Measurements from ENCODE around the gene WSB1.
"Not testable (repeated sequence)": the region's sequence is repeated elsewhere in the genome, so short reads cannot be mapped to it uniquely, and the experiment has no call there.

The WSB1 gene

DNA sequence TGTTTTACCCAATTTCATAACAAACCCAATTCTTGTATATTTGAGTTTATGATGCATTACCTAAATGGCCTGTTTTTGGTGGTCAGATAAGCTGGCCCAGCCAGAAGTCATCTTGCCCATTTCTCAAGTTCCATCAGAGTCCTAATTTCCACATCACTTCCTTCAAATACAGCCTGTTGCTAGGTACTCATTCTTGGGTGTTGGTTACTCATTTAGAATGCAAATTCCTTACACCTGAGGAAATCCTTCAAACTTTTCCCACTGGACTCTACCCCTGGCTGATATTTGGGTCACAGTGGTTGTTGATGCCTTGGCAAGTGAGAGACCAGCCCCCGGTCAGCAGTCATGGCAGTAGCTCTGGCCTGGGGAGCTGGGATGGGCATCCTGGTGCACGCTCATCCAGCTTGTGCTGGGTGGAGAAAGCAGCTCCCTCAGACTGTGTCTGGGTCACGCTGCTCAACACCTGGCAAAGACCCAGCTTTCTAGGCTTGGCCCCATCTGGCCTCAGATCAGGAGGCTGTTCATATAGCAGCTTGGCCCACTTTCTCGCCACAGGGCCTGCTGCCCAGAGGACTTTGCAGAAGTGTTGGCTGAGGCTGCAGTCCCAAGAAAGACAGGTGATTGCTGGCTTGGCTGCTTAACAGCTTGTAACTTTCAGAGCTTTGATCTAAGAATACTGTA is 25.8 kb downstream of the WSB1 start:
- no peak for DNase-seq

DNA sequence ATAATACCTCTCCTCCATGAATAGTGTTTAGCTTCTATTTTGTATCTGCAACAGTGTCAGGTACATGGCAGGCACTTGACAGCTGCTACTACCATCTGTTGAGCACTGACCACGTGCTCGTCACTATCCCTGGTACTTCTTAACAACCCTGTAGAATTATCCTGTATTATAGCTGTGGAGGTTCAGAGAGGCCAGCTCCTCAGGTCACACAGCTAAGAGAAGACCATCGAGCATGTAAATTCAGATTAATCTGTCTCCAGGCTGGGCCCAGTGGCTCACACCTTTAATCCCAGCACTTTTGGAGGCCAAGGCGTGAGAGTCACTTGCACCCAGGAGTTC is 26.3 kb downstream of the WSB1 start:
- no peak for DNase-seq

DNA sequence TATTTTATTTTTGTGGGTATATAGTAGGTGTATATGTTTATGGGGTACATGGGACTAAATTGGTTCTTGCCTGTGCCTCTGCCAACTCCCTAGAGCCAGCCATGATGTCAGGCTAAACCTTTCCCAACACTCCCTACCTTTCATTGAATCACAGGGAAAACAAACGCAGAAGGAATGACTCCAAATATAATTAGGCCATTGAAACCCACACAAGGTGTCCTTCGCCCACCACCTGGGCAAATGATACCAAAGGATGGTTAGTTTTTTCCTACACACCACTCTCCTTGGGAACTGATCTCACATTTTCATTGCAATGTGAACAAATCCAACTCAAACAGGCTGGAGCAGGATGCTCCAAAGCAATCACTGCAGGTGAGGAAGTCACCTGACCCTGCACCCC is 27.5 kb downstream of the WSB1 start:
- no peak for DNase-seq

DNA sequence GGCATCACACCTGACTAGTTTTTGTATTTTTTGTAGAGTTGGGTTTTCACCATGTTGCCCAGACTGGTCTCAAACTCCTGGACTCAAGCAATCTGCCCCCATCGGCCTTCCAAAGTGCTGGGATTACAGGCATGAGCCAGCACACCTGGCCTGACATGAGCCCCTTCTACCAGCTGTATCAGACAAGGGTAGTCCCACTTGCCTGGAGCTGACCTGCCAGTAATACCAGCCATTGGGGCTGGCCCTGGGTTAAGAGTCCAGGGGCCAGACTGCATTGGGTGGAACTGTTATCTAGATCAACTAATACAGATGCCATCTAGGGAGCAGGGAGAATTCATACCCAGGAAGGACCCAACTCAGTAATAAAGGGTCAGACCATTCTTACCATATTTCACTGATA is 28.1 kb downstream of the WSB1 start:
- DNase-seq: no peak

DNA sequence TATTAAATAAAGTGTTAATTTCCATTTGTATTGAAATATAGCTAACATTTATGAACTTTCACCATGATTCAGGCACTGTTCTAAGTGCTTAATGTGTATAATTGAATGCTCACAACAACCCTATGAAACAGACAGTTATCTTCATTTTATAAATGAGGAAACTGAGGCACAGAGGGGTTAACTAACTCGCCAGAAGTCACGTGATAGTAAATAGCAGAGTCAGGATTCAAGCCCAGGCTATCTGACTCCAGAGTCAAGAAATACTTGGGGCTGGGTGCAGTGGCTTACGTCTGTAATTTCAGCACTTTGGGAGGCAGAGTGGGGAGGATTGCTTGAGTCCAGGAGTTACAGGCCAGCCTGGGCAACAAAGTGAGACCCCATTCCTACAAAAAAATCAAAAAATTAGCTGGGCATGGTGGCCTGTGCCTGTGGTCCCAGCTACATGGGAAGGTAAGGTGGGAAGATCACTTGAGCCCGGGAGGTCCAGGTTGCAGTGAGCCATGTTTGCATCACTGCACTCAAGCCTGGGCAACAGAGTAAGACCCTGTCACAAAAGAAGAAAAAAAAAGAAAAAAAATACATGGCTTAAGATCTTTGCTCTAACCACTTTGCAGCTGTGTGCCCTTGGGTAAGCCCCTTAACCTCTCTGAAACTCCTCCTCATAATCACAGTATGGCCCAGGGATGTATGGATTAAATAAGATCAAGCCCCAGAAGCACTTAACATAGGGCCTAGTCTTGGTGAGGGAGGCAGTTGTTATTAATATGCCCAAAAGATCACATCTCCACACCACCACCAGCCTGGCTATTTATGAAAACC is 29.0 kb downstream of the WSB1 start:
- DNase-seq: no peak

DNA sequence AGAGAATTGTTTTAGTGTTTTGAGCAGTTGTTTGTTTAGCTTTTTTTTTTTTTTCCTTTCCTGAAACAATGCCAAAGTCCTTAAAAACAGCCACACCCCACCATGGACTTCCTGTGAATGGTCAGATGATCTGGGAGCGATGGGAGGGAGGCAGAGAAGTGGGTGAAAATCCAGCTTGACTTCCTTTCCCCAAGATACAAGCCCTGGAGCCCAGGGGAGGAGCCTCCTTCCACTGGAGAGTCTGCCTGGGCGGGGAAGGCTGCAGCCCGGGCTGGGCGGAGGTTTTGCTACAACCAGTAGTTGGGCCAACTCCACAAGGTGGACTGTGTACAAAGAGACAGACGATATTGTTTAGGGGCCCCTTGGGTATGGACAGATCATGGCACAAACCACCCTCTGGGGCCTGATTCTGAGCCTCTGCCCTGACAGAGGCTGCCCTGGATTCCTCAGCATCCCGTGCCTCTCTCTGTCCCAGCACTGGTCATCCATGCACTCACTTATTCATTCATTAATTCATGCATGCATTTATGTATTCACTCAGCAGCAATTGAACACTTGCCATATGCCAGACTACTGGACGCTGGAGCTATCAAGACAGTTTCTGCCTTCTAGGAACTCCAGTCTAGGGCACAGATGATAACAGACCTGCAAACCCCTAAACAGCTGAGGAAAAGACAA is 29.8 kb downstream of the WSB1 start:
- no peak for DNase-seq

DNA sequence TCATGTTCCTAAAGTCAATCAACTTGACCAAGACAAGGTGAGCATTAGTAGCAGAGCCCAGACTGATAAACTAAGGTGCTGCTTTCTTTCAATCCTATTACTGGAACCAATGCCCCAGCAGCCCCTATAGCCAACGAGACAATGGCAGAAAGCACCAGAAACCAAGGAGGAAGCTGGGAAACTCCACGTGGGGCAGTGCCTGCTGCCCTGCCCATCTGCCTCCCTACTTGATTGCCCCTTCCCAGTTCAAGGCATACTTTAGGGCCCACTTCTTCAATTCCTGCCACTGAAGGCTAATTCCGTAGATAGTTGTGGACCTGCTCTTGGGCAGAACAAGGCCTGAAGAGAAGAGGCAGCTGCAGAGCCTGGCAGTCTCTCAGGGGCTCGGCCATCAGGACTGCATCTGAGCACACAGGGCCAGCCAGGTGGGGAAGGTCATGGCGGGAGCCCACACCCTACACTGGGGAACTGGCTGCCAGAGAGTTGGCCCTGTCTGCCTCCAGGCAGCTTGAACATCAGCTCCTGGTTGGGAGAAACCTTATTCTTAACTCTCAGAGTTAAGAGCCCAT is 30.9 kb downstream of the WSB1 start:
- DNase-seq: no peak

DNA sequence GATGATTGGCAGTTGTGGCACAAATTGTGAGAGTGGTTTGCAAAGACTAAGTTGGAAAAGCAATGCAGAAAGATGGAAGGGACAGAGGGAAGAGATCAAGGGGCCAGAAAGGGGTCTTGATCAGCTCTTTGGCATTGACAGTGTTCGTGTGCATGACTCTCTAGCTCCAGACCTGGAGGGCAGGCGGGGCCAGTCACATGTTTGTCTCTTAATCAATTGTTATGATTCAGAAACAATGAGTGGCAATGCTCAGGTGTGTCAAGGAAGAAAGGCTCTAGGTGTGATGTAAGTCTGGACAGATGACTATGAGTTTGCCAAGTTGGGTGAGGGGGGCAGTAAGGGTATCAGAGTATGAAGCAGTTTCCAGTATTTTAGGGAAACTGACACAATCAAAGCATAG is 32.1 kb downstream of the WSB1 start:
- DNase-seq: no peak

DNA sequence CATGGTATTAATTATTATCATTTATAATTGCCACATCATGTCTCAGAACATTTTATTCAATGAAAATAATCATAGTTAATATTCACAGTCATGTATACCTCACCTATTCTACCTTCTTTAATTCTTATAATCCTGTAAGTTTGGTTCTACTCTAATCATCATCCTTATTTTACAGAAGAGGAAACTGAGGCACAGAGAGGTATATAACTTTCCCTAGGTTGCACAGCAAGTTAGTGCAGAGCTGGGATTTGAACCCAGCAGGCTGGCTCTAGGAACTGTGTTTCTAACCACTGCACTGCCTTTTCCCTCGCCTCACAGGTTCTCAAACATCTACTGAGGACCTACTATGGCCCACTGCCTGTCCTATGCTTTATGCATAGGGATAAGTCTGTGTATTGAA is 32.7 kb downstream of the WSB1 start:
- no peak for DNase-seq

DNA sequence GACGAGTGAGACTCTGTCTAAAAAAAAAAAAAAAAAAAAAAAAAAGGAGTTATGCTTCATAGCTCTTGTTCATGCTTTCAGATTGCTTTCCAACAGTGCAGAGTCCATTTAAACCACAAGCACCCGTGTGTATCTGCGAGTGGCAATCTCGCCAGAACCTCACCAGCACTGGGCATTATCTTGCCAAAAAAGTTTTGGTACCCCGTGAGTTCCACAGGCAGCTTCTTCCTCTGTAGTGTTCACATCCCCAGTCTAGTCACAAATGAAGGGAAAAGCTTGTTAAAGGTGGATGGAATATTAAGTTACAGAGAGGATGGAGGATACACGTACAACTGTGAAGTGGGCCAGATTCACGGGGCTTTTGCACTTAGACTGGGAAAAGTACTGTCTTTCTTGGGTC is 33.5 kb downstream of the WSB1 start:
- no peak for DNase-seq

DNA sequence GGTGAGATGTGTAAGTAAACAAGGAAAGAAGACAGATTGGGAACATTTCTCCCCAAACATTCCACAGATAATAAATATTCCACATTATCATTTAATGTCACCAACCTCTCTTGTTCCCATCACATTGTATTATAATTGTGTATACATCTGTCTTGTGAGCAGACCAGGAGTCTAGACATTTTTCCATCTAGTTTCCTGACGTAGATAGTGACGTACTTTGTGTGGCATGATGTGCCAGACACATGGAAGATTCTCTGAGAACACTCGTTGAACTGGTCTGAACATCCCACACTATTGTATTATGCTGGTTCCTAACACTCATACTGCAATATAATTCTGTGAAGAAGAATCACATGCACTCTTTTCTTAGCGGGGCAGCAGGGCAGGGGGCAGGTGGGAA is 34.0 kb downstream of the WSB1 start:
- no peak for DNase-seq

DNA sequence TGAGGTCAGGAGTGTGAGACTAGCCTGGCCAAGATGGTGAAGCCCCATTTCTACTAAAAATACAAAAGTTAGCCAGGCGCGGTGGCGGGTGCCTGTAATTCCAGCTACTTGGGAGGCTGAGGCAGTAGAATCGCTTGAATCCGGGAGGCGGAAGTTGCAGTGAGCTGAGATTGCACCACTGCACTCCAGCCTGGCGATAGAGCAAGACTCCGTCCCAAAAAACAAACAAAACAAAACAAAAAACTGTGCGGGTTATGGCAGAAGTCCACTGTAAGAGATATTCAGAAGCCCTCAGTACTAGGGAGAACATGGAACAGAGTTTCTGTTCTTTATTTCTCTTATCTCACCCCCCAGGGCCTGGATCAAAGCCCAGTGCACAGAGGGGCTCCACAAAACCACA is 34.8 kb downstream of the WSB1 start:
- not testable (repeated sequence) for DNase-seq

DNA sequence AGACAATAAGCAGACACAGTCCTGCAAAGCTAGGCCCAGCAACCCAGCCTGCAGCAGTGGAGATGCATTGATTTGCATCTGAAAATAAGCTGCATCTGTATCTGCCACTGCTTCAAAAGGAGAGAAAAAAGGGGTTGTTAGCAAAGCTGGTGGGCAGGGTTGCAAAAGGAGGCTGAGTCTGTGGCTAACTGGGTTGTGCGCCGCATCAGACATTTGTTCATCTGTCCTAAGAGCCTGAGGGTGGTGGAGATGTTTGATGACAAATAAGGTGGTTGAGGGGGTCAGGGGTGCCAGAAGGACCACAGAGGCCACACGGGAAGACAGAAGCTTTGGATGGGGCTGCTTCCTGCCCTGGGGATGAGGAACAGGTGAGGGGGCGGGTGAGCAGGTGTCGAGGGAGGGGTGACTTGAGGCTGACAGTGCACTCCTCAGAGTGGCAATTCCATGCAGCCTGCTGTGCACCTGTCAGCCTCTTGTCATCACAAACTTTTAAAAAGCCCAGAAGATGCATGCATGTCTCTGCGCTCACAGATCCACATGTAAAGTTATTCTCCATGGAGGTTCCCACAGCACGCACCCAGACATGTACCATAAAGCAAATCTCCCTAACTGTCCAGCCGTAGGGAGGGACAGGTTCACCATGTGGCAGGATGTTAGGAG is 35.4 kb downstream of the WSB1 start:
- no peak for DNase-seq

DNA sequence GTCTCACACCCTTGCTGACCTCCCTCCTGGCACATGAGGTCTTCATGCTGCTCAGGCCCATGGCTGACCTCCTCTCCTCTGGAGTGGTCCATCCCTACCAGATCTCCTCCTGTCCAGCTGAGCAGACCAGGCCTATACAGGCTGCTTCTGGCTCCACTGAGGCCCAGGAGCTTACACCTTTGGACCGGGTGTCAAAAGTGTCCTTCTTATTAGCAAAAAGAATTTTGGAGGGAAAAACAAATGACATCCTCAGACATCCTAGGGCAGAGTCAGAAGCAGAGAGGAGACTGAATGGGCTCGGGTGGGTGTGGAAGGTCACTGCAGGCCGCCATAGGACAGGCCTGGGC is 38.1 kb downstream of the WSB1 start:
- no peak for DNase-seq

DNA sequence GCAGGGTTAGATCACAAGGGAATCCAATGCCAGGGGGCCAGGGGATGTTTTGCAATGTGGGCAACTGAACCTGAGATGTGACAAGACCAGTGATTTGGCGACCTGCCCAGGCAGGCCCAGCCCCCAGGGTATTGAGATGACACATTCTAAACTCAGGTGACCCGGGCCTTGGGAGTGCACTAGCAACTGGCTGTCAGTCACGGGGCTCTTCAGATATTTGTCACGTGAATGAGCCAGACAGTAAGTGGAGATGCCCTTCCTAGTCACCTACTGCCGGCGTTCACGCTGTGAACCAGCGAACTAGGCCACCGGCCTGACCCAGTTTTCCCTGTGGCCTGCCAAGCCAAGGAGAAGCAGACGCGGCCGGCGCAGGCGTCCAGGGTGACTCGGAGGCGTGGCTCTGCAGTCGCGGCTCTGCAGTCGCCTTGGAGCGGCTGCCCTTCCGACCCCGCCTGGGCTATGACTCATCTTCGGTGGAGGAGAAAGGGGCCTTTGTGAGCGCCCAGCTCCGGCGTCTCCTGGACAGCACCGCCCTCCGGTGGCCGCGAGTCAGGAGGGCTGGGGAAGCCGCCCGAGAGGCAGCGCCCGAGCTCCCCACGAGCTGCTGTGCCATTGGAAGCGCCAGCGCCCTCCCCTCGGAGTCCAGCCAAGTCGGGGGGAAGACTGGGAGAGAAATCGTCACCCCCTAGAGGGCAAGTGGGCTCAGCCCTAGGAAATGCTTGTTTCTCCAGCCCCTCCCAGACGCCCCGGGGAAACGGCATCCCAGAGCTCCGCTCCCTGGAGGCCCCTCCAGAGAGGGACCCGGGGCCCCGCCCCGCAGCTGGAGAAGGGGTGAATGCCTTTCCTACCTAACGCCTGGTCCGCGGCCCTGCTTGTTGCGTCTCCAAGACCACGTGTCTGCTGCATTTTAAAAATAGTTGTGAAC is 38.8 kb downstream of the WSB1 start:
- DNase-seq: peak; percentile 78

DNA sequence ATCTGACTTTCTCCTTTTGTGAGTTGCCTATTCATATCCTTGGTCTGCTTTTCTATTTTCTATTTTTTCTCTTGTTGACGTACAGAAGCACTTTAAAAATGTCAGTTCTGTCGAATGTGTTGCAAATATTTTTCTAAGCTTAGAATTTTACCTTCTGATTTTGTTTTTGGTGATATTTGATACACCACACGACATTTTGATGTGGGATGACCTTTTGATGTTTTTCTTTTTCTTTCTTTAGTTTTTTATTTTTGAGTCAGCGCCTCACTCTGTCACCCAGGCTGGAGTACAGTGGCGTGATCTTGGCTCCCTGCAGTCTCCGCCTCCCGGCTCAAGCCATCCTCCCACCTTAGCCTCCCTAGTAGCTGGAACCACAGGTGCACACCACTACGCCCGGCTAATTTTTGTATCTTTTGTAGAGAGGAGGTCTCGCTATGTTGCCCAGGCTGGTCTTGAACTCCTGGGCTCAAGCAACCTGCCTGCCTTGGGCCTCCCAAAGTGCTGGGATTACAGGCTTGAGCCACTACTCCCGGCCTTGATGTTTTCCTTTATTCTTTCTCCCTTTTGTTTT is 39.6 kb downstream of the WSB1 start:
- DNase-seq: no peak

DNA sequence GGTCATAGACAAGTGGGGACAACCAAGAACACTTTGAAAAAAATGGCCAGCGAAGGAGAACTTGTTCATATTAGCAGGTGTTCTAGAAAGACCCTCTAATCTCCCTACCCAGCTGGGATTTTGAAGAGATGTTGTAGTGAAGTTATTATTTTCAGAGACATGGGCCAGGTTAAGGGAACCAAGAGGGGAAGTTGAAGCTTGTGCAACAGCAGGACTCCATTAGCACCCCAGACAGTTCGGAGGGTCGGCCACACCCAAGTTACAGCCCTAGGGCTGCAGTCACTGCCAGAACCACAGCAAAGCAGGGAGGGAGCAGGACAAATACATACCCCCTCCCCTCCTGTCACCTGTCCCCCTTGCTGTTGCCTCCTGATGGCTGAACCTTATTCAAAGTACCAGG is 42.3 kb downstream of the WSB1 start:
- peak; percentile 35 for DNase-seq

DNA sequence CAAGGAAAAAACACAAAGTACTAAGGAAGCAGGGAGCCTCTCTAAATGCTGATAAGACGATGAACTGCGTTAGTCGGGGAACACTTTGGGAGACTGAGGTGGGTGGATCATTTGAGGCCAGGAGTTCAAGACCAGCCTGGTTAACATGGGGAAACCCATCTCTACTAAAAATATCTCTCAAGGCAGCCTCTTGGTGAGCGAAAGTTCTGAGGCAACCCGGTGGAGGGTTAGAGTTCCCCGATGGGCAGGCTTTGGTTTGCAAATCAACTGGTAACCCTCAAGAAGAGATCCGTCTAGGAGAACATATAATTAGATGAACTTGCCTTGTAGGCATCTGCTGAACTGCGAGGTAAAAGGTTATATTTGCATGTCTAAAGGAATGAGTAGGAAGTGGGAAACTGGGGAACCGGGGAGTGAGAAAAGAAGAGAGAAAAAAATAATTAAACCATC is 44.6 kb downstream of the WSB1 start:
- DNase-seq: no peak

DNA sequence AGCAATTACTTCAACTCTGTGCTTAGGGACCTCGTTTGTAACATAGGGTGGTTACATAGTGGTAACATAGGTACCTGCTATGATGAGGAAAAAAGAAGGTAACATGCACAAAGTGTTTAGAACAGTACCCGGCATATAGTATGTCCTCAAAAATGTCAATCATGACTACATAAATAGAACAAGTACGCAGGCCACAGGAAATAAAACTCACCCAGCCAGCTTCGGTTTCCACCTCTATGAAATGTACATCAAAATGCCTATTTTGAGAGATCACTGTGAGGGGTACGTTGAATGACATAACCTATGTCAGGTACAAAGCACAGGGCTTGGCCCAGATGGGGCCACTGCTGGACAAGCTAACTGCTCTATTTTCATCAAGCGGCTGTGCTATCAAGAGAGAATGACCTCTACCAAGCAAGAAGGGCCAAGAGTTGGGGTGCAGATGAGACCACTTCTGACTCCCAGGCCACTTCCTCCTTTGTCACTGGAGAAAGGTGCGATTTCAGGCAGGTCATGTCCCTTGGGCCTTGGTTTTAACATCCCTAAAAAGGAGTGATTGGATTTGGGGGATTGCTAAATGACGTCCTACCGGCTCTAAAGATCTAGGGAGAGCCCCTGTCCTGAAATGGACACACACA is 45.4 kb downstream of the WSB1 start:
- no peak for DNase-seq

DNA sequence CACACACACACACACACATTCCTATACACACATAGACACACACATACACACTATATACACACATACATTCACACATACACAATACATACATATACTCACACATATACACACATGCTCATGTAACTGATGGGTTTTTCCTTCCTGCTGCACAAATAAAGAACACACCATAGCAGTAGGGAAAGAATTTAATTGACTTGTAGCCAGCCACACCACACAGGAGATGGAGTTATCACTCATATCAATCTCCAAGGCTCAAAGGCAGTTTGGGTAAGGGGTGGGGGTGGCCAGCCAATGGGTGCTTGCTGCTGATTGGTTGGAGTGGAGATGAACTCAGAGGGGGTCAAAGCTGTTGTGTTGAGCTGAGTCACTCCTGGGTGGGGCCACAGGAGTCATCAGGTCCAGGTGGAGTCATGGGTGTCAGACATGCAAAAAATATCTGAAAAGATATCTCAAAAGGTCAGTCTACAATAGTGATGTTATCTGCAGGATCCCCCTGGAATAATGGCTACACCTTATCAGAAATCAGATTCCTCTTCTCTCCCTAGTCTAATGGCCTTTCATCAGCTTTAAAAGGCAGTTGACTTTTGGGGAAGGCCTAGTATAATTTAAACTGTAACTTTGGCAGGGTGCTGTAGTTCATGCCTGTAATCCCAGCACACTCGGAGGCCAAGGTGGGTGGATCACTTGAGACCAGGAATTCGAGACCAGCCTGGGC is 46.1 kb downstream of the WSB1 start:
- DNase-seq: no peak

DNA sequence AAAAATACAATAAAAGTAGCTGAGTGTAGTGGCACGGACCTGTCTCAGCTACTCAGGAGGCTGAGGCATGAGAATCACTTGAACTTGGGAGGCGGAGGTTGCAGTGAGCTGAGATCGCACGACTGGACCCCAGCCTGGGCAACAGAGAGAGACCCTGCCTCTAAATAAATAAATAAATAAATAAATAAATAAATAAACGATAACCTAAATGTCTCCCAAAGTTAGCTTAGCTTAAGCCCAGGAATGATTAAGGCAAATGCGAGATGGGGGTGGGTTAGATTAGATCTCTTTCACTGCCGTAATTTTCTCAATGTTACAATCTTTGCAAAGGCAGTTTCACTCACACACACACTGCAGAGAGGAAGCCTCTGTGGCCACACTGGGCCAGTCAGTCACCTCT is 46.7 kb downstream of the WSB1 start:
- DNase-seq: no peak
